Measurements from ENCODE around the gene ACAP3.

ACAP3 gene

GRCh38 chr1:1297802-1298424 is 9.8 kb downstream of the ACAP3 start:
- H3K27me3 ChIP-seq (ENCODE audit: insufficient read depth, low read length): no peaks in the 10 kb centered on the region
- H3K79me2 ChIP-seq (ENCODE audit: control insufficient read depth, insufficient read depth, low read length, unreplicated experiment): peaks cover under 1% of the 10 kb centered on the region
- no peaks in the 10 kb centered on the region for H3K36me3 ChIP-seq (ENCODE audit: insufficient read depth, low read length)
- H3K4me3 ChIP-seq (ENCODE audit: low read depth, low read length): no peak overlapping the region
- no peak overlapping the region for H3K27ac ChIP-seq (ENCODE audit: low read depth, low read length)
- no peaks in the 10 kb centered on the region for H3K4me1 ChIP-seq (ENCODE audit: control insufficient read depth, insufficient read depth, low read length, unreplicated experiment)
- no peak overlapping the region for H2AFZ ChIP-seq (ENCODE audit: low read length, unreplicated experiment)

GRCh38 chr1:1296070-1297061 is 11.4 kb downstream of the ACAP3 start:
- no peak overlapping the region for H3K4me3 ChIP-seq (ENCODE audit: low read depth, low read length)
- peaks cover 3% of the 10 kb centered on the region for H3K4me1 ChIP-seq (ENCODE audit: control insufficient read depth, insufficient read depth, low read length, unreplicated experiment)

GRCh38 chr1:1295154-1295923 is 12.4 kb downstream of the ACAP3 start:
- H3K4me3 ChIP-seq (ENCODE audit: low read depth, low read length): no peak overlapping the region
- H3K27ac ChIP-seq (ENCODE audit: low read depth, low read length): no peak overlapping the region
- no peaks in the 10 kb centered on the region for H3K27me3 ChIP-seq (ENCODE audit: insufficient read depth, low read length)
- no peaks in the 10 kb centered on the region for H3K79me2 ChIP-seq (ENCODE audit: control insufficient read depth, insufficient read depth, low read length, unreplicated experiment)
- no peak overlapping the region for H2AFZ ChIP-seq (ENCODE audit: low read length, unreplicated experiment)
- no peaks in the 10 kb centered on the region for H3K36me3 ChIP-seq (ENCODE audit: insufficient read depth, low read length)
- peaks cover 10% of the 10 kb centered on the region for H3K4me1 ChIP-seq (ENCODE audit: control insufficient read depth, insufficient read depth, low read length, unreplicated experiment)

More at GRCh38 chr1:1296070-1297061, 11.4 kb downstream of the ACAP3 start:
- H3K36me3 ChIP-seq (ENCODE audit: insufficient read depth, low read length): no peaks in the 10 kb centered on the region
- no peaks in the 10 kb centered on the region for H3K27me3 ChIP-seq (ENCODE audit: insufficient read depth, low read length)
- no peaks in the 10 kb centered on the region for H3K79me2 ChIP-seq (ENCODE audit: control insufficient read depth, insufficient read depth, low read length, unreplicated experiment)
- no peak overlapping the region for H3K27ac ChIP-seq (ENCODE audit: low read depth, low read length)
- H2AFZ ChIP-seq (ENCODE audit: low read length, unreplicated experiment): no peak overlapping the region

GRCh38 chr1:1294250-1294890 is 13.4 kb downstream of the ACAP3 start:
- Histone ChIP-seq H3K36me3 (ENCODE audit: insufficient read depth, low read length) (no peaks in the 10 kb centered on the region), H3K79me2 (ENCODE audit: control insufficient read depth, insufficient read depth, low read length, unreplicated experiment) (no peaks in the 10 kb centered on the region), H3K27me3 (ENCODE audit: insufficient read depth, low read length) (no peaks in the 10 kb centered on the region), H3K27ac (ENCODE audit: low read depth, low read length) (no peak overlapping the region), H3K4me3 (ENCODE audit: low read depth, low read length) (no peak overlapping the region), H2AFZ (ENCODE audit: low read length, unreplicated experiment) (no peak overlapping the region), H3K4me1 (ENCODE audit: control insufficient read depth, insufficient read depth, low read length, unreplicated experiment) (peaks cover 10% of the 10 kb centered on the region)

GRCh38 chr1:1293263-1294249 is 14.2 kb downstream of the ACAP3 start:
- Histone ChIP-seq H2AFZ (ENCODE audit: low read length, unreplicated experiment) (no peak overlapping the region), H3K36me3 (ENCODE audit: insufficient read depth, low read length) (no peaks in the 10 kb centered on the region), H3K27me3 (ENCODE audit: insufficient read depth, low read length) (no peaks in the 10 kb centered on the region), H3K27ac (ENCODE audit: low read depth, low read length) (no peak overlapping the region), H3K4me3 (ENCODE audit: low read depth, low read length) (no peak overlapping the region), H3K4me1 (ENCODE audit: control insufficient read depth, insufficient read depth, low read length, unreplicated experiment) (peaks cover 10% of the 10 kb centered on the region), H3K79me2 (ENCODE audit: control insufficient read depth, insufficient read depth, low read length, unreplicated experiment) (no peaks in the 10 kb centered on the region)

GRCh38 chr1:1292851-1293250 is 14.9 kb downstream of the ACAP3 start:
- H3K27ac ChIP-seq (ENCODE audit: low read depth, low read length): no peak overlapping the region
- H3K36me3 ChIP-seq (ENCODE audit: insufficient read depth, low read length): no peaks in the 10 kb centered on the region
- no peaks in the 10 kb centered on the region for H3K79me2 ChIP-seq (ENCODE audit: control insufficient read depth, insufficient read depth, low read length, unreplicated experiment)
- no peak overlapping the region for H3K4me3 ChIP-seq (ENCODE audit: low read depth, low read length)
- H3K4me1 ChIP-seq (ENCODE audit: control insufficient read depth, insufficient read depth, low read length, unreplicated experiment): peaks cover 10% of the 10 kb centered on the region
- H3K27me3 ChIP-seq (ENCODE audit: insufficient read depth, low read length): no peaks in the 10 kb centered on the region
- H2AFZ ChIP-seq (ENCODE audit: low read length, unreplicated experiment): no peak overlapping the region

GRCh38 chr1:1292442-1292779 is 15.3 kb downstream of the ACAP3 start:
- H3K4me1 ChIP-seq (ENCODE audit: control insufficient read depth, insufficient read depth, low read length, unreplicated experiment): peaks cover 10% of the 10 kb centered on the region
- no peaks in the 10 kb centered on the region for H3K27me3 ChIP-seq (ENCODE audit: insufficient read depth, low read length)
- H2AFZ ChIP-seq (ENCODE audit: low read length, unreplicated experiment): no peak overlapping the region
- H3K79me2 ChIP-seq (ENCODE audit: control insufficient read depth, insufficient read depth, low read length, unreplicated experiment): no peaks in the 10 kb centered on the region
- no peaks in the 10 kb centered on the region for H3K36me3 ChIP-seq (ENCODE audit: insufficient read depth, low read length)
- H3K27ac ChIP-seq (ENCODE audit: low read depth, low read length): no peak overlapping the region
- no peak overlapping the region for H3K4me3 ChIP-seq (ENCODE audit: low read depth, low read length)

GRCh38 chr1:1291548-1292441 is 15.9 kb downstream of the ACAP3 start:
- no peak overlapping the region for H3K4me3 ChIP-seq (ENCODE audit: low read depth, low read length)
- no peaks in the 10 kb centered on the region for H3K27me3 ChIP-seq (ENCODE audit: insufficient read depth, low read length)
- H3K36me3 ChIP-seq (ENCODE audit: insufficient read depth, low read length): no peaks in the 10 kb centered on the region
- no peak overlapping the region for H3K27ac ChIP-seq (ENCODE audit: low read depth, low read length)
- peaks cover 10% of the 10 kb centered on the region for H3K4me1 ChIP-seq (ENCODE audit: control insufficient read depth, insufficient read depth, low read length, unreplicated experiment)
- H2AFZ ChIP-seq (ENCODE audit: low read length, unreplicated experiment): no peak overlapping the region
- H3K79me2 ChIP-seq (ENCODE audit: control insufficient read depth, insufficient read depth, low read length, unreplicated experiment): no peaks in the 10 kb centered on the region

- Histone ChIP-seq H3K4me1 (ENCODE audit: control insufficient read depth, insufficient read depth, low read length, unreplicated experiment) (peaks cover 10% of the 10 kb centered on the region), H3K4me3 (ENCODE audit: low read depth, low read length) (no peak overlapping the region), H3K27ac (ENCODE audit: low read depth, low read length) (no peak overlapping the region), H3K27me3 (ENCODE audit: insufficient read depth, low read length) (no peaks in the 10 kb centered on the region), H3K79me2 (ENCODE audit: control insufficient read depth, insufficient read depth, low read length, unreplicated experiment) (no peaks in the 10 kb centered on the region), H3K36me3 (ENCODE audit: insufficient read depth, low read length) (no peaks in the 10 kb centered on the region), H2AFZ (ENCODE audit: low read length, unreplicated experiment) (no peak overlapping the region)
These were observed 16.7 kb downstream of the ACAP3 start for GRCh38 chr1:1291023-1291528.

All from ACC112 (cell line).